CD4-positive, alpha-beta T cell treated with Interferon alpha-2 for 1 hour (primary cell): ENCODE results near the gene NUDT4B.
"Not testable (repeated sequence)": the region's sequence is repeated elsewhere in the genome, so short reads cannot be mapped to it uniquely, and the experiment has no call there.

Experiments
- DNase-seq, 2 donors: peaks; one replicate each; pipeline ENCODE4 v3.0.0-alpha.2; 2020 to 2022

Gene NUDT4B

GRCh38 chr1:148748563-148749334, at the start of gene NUDT4B:
TSS of gene NUDT4B (plus strand) at chr1:148748774. CDS start at chr1:148748953, 179 bp downstream.
- not testable (repeated sequence) for DNase-seq

GRCh38 chr1:148699357-148699756, 49.2 kb upstream of the NUDT4B start:
- DNase-seq, result not testable (repeated sequence)

GRCh38 chr1:148702242-148702641, 46.3 kb upstream of the NUDT4B start:
- not testable (repeated sequence) for DNase-seq

- not testable (repeated sequence) for DNase-seq
Observed at GRCh38 chr1:148703973-148704591, 44.5 kb upstream of the NUDT4B start.

- not testable (repeated sequence) for DNase-seq
Observed at GRCh38 chr1:148705316-148705948, 43.1 kb upstream of the NUDT4B start.

GRCh38 chr1:148708779-148709333, 39.7 kb upstream of the NUDT4B start:
- DNase-seq, result not testable (repeated sequence)

GRCh38 chr1:148710772-148711523, 37.6 kb upstream of the NUDT4B start:
- not testable (repeated sequence) for DNase-seq

- DNase-seq, result not testable (repeated sequence)
Observed at GRCh38 chr1:148712353-148712752, 36.2 kb upstream of the NUDT4B start.

- not testable (repeated sequence) for DNase-seq
Observed at GRCh38 chr1:148715518-148715917, 33.1 kb upstream of the NUDT4B start.

- DNase-seq, result not testable (repeated sequence)
Observed at GRCh38 chr1:148716966-148717520, 31.5 kb upstream of the NUDT4B start.

GRCh38 chr1:148720918-148721317, 27.7 kb upstream of the NUDT4B start:
- not testable (repeated sequence) for DNase-seq

GRCh38 chr1:148722758-148723157, 25.8 kb upstream of the NUDT4B start:
- DNase-seq, result not testable (repeated sequence)

- DNase-seq, result not testable (repeated sequence)
Observed at GRCh38 chr1:148723515-148723914, 25.1 kb upstream of the NUDT4B start.

- not testable (repeated sequence) for DNase-seq
Observed at GRCh38 chr1:148724872-148725271, 23.7 kb upstream of the NUDT4B start.

GRCh38 chr1:148727862-148728261, 20.7 kb upstream of the NUDT4B start:
- DNase-seq, result not testable (repeated sequence)

GRCh38 chr1:148729128-148729527, 19.4 kb upstream of the NUDT4B start:
- DNase-seq, result not testable (repeated sequence)

GRCh38 chr1:148729541-148729940, 19.0 kb upstream of the NUDT4B start:
- DNase-seq, result not testable (repeated sequence)

GRCh38 chr1:148732277-148732676, 16.3 kb upstream of the NUDT4B start:
- not testable (repeated sequence) for DNase-seq

GRCh38 chr1:148733585-148734310, 14.8 kb upstream of the NUDT4B start:
- not testable (repeated sequence) for DNase-seq

- DNase-seq, result not testable (repeated sequence)
Observed at GRCh38 chr1:148734311-148734662, 14.3 kb upstream of the NUDT4B start.

- DNase-seq, result not testable (repeated sequence)
Observed at GRCh38 chr1:148735538-148735937, 13.0 kb upstream of the NUDT4B start.
